NCI-H2196 (cell line): ENCODE results near the gene ILDR2.

Experiments
- DNase-seq: peaks from one replicate; lab custom pipeline; 2025; ENCODE audit not compliant: unreplicated experiment; lab: John Stamatoyannopoulos, UW

The ILDR2 gene

DNA sequence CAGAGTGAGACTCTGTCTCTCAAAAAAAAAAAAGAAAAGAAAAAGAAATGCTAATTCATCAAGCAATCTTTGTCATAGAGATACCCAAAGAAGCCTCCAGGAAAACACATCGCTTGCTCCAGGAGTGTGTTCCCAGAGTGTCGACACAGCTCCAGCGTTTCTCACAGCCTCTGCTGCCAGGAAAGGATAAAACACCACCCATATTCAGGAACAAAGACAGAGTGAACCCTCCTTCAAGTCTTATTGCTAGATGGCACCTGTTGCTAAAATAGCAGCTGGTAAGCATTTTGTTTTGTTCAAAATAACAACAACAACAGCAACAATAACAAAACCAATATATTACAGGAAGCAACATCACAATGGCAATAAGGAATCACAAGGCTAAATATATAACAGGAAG is 3.1 kb downstream of the ILDR2 start:
- no peak for DNase-seq

DNA sequence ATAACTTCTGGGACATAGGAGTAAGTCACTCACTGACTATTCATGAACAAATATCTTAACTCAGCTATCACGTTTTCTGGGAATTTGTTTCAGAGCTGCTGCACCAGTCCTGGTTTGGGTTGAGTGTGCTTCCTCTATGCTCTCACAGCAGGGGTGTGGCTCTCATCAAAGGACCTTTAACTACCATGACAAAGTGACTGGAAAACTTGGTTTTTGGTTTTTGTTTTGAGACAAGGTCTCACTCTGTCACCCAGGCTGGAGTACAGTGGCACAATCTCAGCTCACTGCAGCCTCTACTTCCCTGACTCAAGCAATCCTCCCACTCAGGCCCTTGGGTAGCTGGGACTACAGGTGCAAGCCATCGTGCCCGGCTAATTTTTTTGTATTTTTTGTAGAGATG is 4.1 kb downstream of the ILDR2 start:
- DNase-seq, result no peak

DNA sequence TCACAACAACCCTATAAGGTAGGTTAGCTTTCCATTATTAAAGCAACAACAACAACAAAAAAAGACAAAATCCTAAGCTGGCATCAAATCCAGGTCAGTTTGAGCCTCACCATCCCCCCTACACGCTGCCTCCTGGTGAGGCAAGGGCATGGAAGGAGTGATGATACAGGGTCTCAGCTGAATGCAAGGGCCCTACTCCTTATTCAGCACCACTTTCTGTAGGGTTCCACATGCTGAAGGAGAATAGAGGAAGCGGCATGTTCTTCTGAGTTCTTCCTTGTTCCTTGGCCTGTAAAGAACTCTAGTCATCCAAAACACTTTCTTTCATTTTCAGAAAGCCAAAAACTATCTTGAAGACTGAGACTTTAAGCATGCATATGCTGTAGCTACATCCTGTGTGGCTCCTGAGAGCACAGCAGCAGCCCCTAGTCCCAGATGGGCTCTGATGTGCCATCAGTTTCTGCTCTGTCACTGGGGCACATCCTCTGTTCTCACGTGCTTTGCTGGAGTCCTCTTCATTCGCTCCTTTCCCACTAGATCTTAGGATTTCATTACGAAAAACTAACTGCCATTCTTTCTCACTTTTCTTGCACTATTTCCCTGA is 6.2 kb downstream of the ILDR2 start:
- DNase-seq, result no peak

DNA sequence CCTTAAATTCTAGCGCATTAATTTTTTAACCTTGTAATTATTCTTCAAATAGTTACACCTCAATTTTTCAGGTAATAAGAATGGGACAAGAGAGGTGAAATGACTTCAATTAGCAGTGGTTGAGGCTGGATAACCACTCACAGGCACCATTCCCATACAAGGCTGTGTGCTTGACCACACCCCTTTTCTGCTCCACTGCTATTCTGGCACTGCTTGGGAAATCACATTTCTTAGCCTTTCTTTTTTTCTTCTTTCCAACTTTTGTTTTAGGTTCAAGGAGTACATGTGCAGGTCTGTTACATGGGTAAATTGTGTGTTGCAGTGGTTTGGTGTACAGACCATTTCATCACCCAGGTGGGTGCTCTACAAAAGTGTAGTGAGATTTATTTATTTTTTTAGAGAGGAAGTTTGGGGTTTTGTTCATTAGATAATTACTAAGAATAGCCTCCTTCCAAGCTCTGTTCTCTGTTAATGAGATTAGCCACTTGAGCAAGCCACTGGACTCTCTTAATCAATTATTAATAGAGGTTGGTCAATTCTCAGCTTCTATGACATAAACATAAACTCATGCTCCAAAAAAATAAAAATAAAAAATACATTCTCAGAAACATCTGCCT is 14.4 kb downstream of the ILDR2 start:
- no peak for DNase-seq

- no peak for DNase-seq
These were observed 18.5 kb downstream of the ILDR2 start for GRCh38 chr1:166956872-166957271.

GRCh38 chr1:166956057-166956850 is 19.1 kb downstream of the ILDR2 start:
- DNase-seq, result no peak

GRCh38 chr1:166953491-166953890 is 21.8 kb downstream of the ILDR2 start:
- no peak for DNase-seq

GRCh38 chr1:166952002-166952746 is 23.2 kb downstream of the ILDR2 start:
- no peak for DNase-seq

- DNase-seq, result no peak
These were observed 24.3 kb downstream of the ILDR2 start for GRCh38 chr1:166951050-166951449.

DNA sequence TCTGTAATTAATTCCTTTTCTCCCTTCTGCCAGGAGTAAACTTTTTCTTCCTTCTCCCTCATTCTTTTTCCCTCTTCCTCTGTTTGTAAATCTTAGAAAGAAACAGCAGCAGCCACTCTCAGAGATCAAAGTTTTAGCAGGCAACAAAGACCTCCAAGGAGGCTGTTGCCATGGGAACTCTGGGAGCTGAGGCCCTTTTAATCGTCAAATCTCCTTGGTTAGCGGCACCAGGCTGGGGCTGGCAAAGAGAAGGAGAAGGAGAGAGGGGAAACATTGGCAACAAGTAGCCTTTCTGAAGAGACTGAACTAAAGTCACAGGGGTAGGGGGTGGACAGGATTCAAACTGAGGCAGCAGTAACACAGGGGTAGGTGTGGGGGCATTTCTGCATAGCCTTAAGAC is 25.2 kb downstream of the ILDR2 start:
- no peak for DNase-seq

DNA sequence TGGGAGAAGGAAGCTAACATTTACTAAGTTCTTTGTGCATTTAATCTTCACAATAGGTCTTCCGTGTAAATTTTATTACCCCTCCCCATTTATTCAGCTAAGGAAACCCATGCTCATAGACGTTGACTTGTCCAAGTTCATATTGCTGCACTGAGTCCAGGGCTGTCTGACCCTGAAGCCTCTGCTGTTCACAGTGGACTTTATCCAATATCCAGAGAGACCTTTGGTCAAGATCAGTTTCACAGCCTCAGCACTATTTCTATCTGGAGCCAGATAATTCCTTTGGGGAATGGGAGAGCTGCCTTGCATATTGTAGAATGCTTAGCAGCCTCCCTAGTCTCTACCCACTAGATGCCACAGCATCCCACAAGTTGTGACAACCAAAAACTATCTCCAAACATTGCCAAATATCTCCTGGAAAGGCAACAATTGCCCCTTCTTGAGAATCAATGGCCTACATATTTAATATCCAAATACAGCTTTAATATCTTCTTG is 26.4 kb downstream of the ILDR2 start:
- no peak for DNase-seq

DNA sequence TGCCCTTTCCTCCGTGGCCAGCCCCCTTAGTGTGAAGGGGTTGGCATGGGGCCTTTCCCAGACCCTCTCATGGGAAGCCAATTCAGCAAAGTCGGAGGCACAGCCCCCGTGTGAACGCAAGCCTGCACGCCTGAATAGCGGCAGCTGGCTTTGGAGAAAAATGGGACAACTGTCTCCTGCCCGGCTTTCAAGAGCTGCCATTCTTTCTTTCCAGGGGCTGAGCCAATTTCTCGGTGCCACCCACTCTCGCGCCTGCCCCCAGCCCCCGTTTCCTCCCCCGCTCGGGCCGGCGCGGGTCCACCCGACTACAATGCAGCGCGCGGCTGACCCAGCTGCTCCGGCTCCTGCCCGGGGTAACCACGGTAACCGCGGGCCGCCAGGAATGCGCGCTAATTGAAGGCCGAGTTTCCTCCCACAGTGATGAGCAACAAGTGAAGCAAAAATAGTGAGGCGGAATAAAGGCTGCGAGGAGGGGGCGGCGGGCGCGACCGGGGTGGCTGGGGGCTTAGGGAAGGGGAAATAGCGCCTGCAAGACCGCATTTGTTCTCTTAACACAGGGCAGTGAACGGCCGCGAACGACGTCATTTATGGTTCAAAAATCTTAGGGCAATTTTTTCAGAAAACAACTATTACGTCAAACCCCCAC is 27.8 kb downstream of the ILDR2 start:
- DNase-seq, result peak; percentile 56

DNA sequence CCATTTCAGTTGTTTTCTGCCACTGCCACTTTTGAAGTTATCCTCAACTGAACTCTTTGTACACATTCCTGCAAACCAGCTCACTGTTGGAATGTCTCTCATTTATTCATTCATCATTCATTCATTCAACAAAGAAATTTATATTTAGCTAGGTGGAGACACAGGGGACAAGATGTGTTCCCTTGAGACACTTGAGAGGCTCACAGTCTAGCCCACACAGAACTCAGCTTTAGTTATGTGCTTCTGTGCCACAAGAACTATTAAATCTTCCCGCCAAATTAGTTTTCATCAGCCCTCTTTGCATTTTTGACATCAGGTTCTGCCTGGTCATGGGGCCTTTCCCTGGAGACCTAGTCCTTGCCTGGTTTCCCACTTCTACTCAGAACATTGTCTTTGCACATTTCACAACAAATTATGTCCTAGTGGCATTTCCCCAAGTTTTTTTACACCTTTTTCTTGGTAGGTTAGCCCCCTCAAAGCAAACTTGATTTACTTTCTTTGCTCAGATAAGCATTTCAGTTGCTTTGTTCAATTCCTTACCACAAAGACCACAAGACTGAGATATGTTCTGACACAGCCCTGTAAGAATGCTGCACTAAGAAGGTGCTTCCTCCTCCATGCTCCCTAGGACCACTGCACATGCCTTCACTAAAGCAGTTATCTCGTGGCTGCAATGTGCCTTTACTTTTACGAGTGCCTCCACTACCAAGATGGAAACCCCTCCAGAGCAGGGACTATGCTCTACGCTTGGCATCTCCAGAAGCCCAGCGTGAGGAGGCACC is 31.0 kb downstream of the ILDR2 start:
- DNase-seq, result no peak

DNA sequence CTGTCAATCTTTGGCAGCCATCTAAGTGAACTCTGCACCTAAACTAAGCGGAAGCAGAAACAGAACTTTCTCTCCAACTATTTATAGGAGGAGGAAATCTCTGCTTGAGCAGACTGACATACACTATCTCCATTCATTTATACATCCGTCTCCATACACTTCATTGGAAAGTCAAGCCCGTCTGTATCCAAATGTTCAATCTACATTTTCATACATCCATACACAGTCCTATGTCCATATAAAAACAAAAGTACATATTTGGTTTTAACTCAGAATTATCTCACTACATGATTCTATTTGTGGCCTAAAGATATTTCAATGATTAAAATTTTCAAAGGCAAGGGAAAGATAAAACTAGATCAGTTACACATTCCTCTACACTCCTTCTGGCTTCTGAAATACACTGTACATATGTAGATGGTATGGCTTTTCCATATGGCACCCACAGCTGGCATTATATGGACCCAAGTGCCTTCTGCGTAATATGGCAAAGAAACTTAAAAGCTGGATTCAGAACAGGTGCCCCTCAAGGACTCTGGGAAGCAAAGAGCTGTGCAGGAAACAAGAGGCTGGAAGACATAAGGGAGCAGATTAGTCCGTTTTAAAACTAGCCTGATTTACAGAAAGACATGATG is 35.5 kb downstream of the ILDR2 start:
- DNase-seq, result no peak

GRCh38 chr1:166937962-166938361 is 37.4 kb downstream of the ILDR2 start:
- no peak for DNase-seq

DNA sequence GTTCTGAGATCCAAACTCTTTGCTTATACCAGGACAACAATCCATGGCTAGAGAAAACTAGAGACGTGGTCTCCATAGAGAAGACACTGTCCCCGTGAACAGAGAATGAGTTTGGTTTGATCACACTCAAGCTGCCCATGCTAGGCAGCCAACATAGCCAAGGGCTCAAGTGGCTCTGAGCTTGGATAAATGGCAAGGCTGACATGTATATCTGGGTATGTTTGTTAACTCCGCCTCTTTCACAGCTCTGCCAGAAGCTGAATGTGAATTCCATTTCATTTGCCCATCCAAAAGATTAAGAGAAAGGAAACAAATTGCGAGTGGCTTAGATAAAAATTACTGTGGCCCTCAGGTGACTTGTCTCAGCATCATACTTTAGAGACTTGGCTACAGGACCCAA is 38.0 kb downstream of the ILDR2 start:
- no peak for DNase-seq

GRCh38 chr1:166933633-166934032 is 41.7 kb downstream of the ILDR2 start:
- DNase-seq, result peak; percentile 2

- DNase-seq, result no peak
These were observed 42.2 kb downstream of the ILDR2 start for GRCh38 chr1:166933140-166933539.

DNA sequence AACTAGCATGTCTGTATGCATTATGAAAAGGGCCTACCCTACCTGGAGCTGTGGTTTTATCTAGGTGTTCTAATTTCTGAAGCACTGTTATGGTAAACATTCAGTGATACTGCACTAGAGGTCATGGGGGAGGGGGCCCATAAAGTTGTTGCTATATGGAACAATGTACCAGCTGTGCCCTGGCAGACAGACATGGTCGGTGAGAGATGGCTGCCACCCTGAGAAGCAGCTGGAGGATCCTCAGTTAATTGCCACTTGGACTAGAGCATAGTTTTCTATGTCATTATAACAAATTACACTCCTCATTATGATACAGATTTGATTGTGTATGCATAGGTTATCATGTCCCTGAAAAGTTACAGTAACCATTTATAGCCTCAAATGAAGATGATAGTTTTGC is 45.4 kb downstream of the ILDR2 start:
- no peak for DNase-seq

DNA sequence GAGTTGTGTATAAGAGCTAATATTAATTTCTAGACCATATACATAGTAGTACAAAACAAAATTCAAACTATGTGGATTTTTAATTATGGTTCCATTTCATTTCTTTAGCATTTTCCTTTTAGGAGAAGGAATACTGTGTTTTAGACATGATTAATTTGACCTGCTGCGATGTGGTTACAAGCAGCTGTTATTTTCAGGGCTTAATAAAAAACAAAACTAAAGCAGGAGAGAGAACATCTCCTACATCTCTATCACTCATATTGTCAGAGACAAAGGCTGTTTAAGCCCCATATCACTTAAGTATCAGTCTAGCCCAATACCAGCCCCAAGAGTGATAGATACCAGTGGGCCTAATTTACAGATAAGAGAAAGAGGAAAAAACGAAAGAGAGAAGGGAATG is 47.6 kb downstream of the ILDR2 start:
- DNase-seq, result no peak
